Left lung (tissue), 10 donors: ENCODE measurements around the gene ZNF14. TPM values are rescaled to one million over a fixed set of nuclear protein-coding genes. Genes with fewer than 3 reads are reported as not detected.
"Not testable (repeated sequence)": the region's sequence is repeated elsewhere in the genome, so short reads cannot be mapped to it uniquely, and the experiment has no call there.

Source experiments
- ATAC-seq: fragments of 200-7000 bp; cut with Tn5 transposase; one replicate; pipeline ENCODE4 v1.9.1; 2020; ENCODE audit warnings: moderate library complexity
- DNase-seq, 4 donors: peaks; one replicate each; pipeline ENCODE4 v3.0.0-alpha.2; 2013 to 2020
- H3K27ac ChIP-seq, 2 donors: fragments of 200-600 bp; sonication (generic) in 1 of 2; one replicate each; pipeline versions ENCODE4 v1.5.0 to v1.8.0; 2020 to 2021
- H3K27me3 ChIP-seq, 2 donors: fragments of 200-600 bp; sonication (generic) in 1 of 2; one replicate each; pipeline versions ENCODE4 v1.5.0 to v1.8.0; 2020 to 2021
- H3K36me3 ChIP-seq, 2 donors: fragments of 200-600 bp; sonication (generic) in 1 of 2; one replicate each; pipeline versions ENCODE4 v1.5.0 to v1.8.0; 2020 to 2021
- H3K4me1 ChIP-seq, 2 donors: fragments of 200-600 bp; one replicate each; pipeline ENCODE4 v1.8.0; 2021
- H3K4me3 ChIP-seq, 2 donors: fragments of 200-600 bp; sonication (generic) in 1 of 2; one replicate each; pipeline versions ENCODE4 v1.5.0 to v1.8.0; 2020 to 2021; ENCODE audit warnings: mild to moderate bottlenecking in 1 of 2
- H3K9me3 ChIP-seq, 2 donors: fragments of 200-600 bp; sonication (generic) in 1 of 2; one replicate each; pipeline versions ENCODE4 v1.5.0 to v1.8.0; 2020 to 2021
- CTCF ChIP-seq, 2 donors: fragments of 200-600 bp; sonication (generic) in 1 of 2; IDR thresholded peaks; one replicate each; pipeline versions ENCODE4 v1.5.0 to v1.8.0; 2021; ENCODE audit warnings: antibody characterized with exemption in 2 of 2
- intact Hi-C, 2 donors: fragments of 100-400 bp; cut with DNase I; formaldehyde crosslinking; loops; one replicate each; pipeline versions ENCODE4 v1.11.2 to v1.14.2; 2022
- polyA plus RNA-seq, 6 donors: library from polyadenylated mRNA; unstranded; fragments of 120-200 nt; gene quantifications; one replicate each; pipeline ENCODE4 v1.2.1, GENCODE V29; 2013; ENCODE audit not compliant: insufficient read length in 6 of 6
- total RNA-seq, 2 donors: library from RNA; stranded (reverse); fragmentation: NEBNext Ultra II Directional; extraction: Animal tissue kit (Norgen Biotek cat#: 25700); gene quantifications; one replicate each; pipeline ENCODE4 v1.2.1, GENCODE V29; 2021
- donor health status: DM: no; HTN: yes; CAD: no.
- donor health status: DM: no; HTN: no; CAD: no.

ZNF14 gene
- total and polyA plus RNA-seq, 8 donors = 4.7 to 15.3 (median 12.1) TPM

GRCh38 chr19:19697589-19697988, 35.3 kb downstream of the ZNF14 start:
- Histone ChIP-seq H3K4me3 (no peak overlapping the region), H3K9me3 (peaks cover 0 to 87% of the 10 kb centered on the region in 2 donors), H3K27me3 (no peaks in the 10 kb centered on the region), H3K36me3 (peaks cover 0 to 4% of the 10 kb centered on the region in 2 donors), H3K4me1 (no peaks in the 10 kb centered on the region), H3K27ac (no peak overlapping the region)
- ATAC-seq (no peak), DNase-seq (no peak)
- no peak for TF ChIP-seq CTCF (IDR thresholded peaks at IDR 0.05)
- intact Hi-C loops = no loop called here

- TF ChIP-seq CTCF (IDR thresholded peaks at IDR 0.05) = no peak
- Histone ChIP-seq H3K27me3 (no peaks in the 10 kb centered on the region), H3K4me1 (no peaks in the 10 kb centered on the region), H3K27ac (no peak overlapping the region), H3K9me3 (peaks cover 0 to 87% of the 10 kb centered on the region in 2 donors), H3K36me3 (peaks cover 0 to 4% of the 10 kb centered on the region in 2 donors), H3K4me3 (no peak overlapping the region)
- DNase-seq = no peak
- no peak for ATAC-seq
- intact Hi-C loops = no loop called here
These were observed 36.5 kb downstream of the ZNF14 start for GRCh38 chr19:19696386-19696785.

DNA sequence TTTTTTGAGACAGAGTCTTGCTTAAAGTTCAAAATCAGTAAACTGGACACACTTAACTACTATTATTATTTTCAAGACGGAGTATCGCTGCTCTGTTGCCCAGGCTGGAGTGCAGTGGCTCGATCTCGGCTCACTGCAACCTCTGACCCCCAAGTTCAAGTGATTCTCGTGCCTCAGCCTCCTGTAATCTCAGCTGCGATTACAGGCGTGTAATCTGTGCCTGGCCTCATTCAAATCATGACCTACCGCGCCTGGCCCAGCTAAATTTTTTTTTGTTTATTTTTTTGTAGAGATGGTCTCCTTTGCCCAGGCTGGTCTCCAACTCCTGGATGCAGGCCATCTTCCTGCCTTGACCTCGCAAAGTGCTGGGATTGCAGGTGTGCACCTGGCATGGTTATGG, 41.2 kb downstream of the ZNF14 start:
- DNase-seq (no peak), ATAC-seq (no peak)
- intact Hi-C loops = no loop called here
- no peaks in the 10 kb centered on the region for H3K36me3 ChIP-seq
- no peaks in the 10 kb centered on the region for H3K27me3 ChIP-seq
- TF ChIP-seq CTCF (IDR thresholded peaks at IDR 0.05) = no peak
- H3K9me3 ChIP-seq = peaks cover 0 to 66% of the 10 kb centered on the region in 2 donors
- no peaks in the 10 kb centered on the region for H3K4me1 ChIP-seq
- no peak overlapping the region for H3K4me3 ChIP-seq
- H3K27ac ChIP-seq = no peak overlapping the region

GRCh38 chr19:19689023-19689422, 43.9 kb downstream of the ZNF14 start:
- DNase-seq, H3K4me1 ChIP-seq, ATAC-seq, H3K27ac ChIP-seq, H3K36me3 ChIP-seq, H3K4me3 ChIP-seq, intact Hi-C loops, H3K27me3 ChIP-seq: not testable (repeated sequence)
- H3K9me3 ChIP-seq = peaks cover 0 to 72% of the 10 kb centered on the region in 2 donors

DNA sequence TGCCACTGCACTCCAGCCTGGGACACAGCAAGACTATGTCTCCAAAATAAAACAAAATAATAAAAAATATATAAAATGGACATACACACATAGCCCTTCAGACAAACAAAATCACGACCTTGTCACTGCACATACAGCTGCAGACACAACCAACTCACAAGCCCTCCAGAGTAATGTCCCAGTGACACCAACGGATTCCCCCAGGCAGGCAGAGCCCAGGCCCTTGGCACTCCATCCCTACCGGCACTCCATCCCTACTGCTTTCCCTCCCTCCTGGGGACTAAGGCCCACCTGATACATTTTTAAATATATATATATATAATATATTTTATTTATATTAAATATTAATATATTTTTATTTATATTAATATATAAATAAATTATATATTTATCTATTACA, 45.8 kb downstream of the ZNF14 start:
- intact Hi-C loops = no loop called here
- H3K9me3 ChIP-seq = peaks cover 0 to 75% of the 10 kb centered on the region in 2 donors
- no peak overlapping the region for H3K4me3 ChIP-seq
- H3K27ac ChIP-seq = no peak overlapping the region
- TF ChIP-seq CTCF (IDR thresholded peaks at IDR 0.05) = no peak
- no peaks in the 10 kb centered on the region for H3K27me3 ChIP-seq
- no peak for DNase-seq
- no peaks in the 10 kb centered on the region for H3K4me1 ChIP-seq
- peaks cover 0 to 6% of the 10 kb centered on the region in 2 donors for H3K36me3 ChIP-seq
- ATAC-seq = no peak

GRCh38 chr19:19686580-19686979, 46.3 kb downstream of the ZNF14 start:
- H3K9me3 ChIP-seq = peaks cover 0 to 75% of the 10 kb centered on the region in 2 donors
- H3K4me1 ChIP-seq = no peaks in the 10 kb centered on the region
- no peak overlapping the region for H3K4me3 ChIP-seq
- DNase-seq (no peak), ATAC-seq (no peak)
- intact Hi-C loops = no loop called here
- H3K27me3 ChIP-seq = no peaks in the 10 kb centered on the region
- no peak overlapping the region for H3K27ac ChIP-seq
- TF ChIP-seq CTCF (IDR thresholded peaks at IDR 0.05) = no peak
- peaks cover 0 to 9% of the 10 kb centered on the region in 2 donors for H3K36me3 ChIP-seq

DNA sequence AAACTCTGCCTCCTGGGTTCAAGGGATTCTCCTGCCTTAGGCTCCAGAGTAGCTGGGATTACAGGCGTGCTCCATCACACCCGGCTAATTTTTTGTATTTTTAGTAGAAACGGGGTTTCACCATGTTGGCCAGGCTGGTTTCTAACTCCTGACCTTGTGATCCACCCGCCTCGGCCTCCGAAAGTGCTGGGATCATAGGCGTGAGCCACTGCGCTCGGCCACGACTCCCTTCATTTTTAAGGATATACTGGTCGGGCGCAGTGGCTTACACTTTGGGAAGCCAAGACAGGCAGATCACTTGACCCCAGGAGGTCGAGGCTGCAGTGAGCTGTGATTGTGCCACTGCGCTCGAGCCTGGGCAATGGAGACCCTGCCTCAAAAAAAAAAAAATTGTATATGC, 46.8 kb downstream of the ZNF14 start:
- H3K9me3 ChIP-seq = peaks cover 0 to 77% of the 10 kb centered on the region in 2 donors
- not testable (repeated sequence) for ATAC-seq

More for the DNA sequence above, 46.8 kb downstream of the ZNF14 start:
- H3K4me3 ChIP-seq, H3K27ac ChIP-seq, H3K4me1 ChIP-seq, DNase-seq, intact Hi-C loops, H3K27me3 ChIP-seq: not testable (repeated sequence)
- H3K36me3 ChIP-seq = peaks cover 0 to 13% of the 10 kb centered on the region in 2 donors
